ENCODE data around the gene UGT2B11.
"Not testable (repeated sequence)": the region's sequence is repeated elsewhere in the genome, so short reads cannot be mapped to it uniquely, and the experiment has no call there.

Gene UGT2B11

GRCh38 chr4:69178751-69179205 is 35.8 kb downstream of the UGT2B11 start:
- TF ChIP-seq GATA1 (IDR thresholded peaks at IDR 0.05; ENCODE audit: low read depth, low read length) (peak; percentile 60), POLR2A (IDR thresholded peaks at IDR 0.05; ENCODE audit: low read length) (peak; percentile 56)
- peak; percentile 84 to 96 for DNase-seq

- DNase-seq: peak; percentile 71 to 74
Measured at GRCh38 chr4:69170233-69171134, 44.1 kb downstream of the UGT2B11 start.

DNA sequence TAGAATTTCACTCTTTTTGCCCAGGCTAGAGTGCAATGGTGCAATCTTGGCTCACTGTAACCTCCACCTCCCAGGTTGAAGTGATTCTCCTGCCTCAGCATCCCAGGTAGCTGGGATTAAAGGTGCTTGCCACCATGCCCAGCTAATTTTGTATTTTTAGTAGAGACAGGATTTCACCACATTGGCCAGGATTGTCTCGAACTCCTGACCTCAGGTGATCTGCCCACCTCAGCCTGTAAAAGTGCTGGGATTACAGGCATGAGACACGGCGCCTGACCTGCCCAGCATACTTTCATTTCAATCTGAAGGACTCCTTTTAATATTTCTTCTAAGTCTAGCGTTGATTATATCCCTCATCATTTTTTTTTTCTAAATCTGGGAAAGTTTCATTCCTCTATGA is 45.4 kb downstream of the UGT2B11 start:
- DNase-seq: not testable (repeated sequence)

- no peak for TF ChIP-seq GATA1 (IDR thresholded peaks at IDR 0.05; ENCODE audit: low read depth, low read length)
- TF ChIP-seq POLR2A (IDR thresholded peaks at IDR 0.05; ENCODE audit: low read length): no peak
- peak; percentile 24 to 38 for DNase-seq
Measured at GRCh38 chr4:69167300-69167699, 47.2 kb downstream of the UGT2B11 start.

- not testable (repeated sequence) for DNase-seq
Measured at GRCh38 chr4:69166376-69166775, 48.2 kb downstream of the UGT2B11 start.

- DNase-seq: not testable (repeated sequence)
Measured at GRCh38 chr4:69165707-69166106, 48.8 kb downstream of the UGT2B11 start.

- DNase-seq: peak; percentile 3 to 7
- TF ChIP-seq POLR2A (IDR thresholded peaks at IDR 0.05; ENCODE audit: low read length) (no peak), GATA1 (IDR thresholded peaks at IDR 0.05; ENCODE audit: low read depth, low read length) (no peak)
Measured at GRCh38 chr4:69156913-69157312, 57.6 kb downstream of the UGT2B11 start.

- DNase-seq: no peak
- TF ChIP-seq GATA1 (IDR thresholded peaks at IDR 0.05; ENCODE audit: low read depth, low read length) (no peak), POLR2A (IDR thresholded peaks at IDR 0.05; ENCODE audit: low read length) (no peak)
Measured at GRCh38 chr4:69154021-69154420, 60.5 kb downstream of the UGT2B11 start.

Measured in erythroblast (primary cell).